Spleen (tissue), 3 donors: ENCODE measurements around the gene F13B.

Source experiments
- POLR2A ChIP-seq, 3 donors: fragments of 450-650 bp; IDR thresholded peaks; one replicate each; pipeline ENCODE4 v1.5.1; 2017; ENCODE audit warnings: antibody characterized with exemption in 3 of 3, mild to moderate bottlenecking in 1 of 3
- POLR2AphosphoS5 ChIP-seq, 3 donors: sonication (generic); formaldehyde crosslinking; IDR thresholded peaks; one replicate each; pipeline ENCODE4 v1.5.1; 2017; ENCODE audit warnings: antibody characterized with exemption in 3 of 3

GRCh38 chr1:197011614-197012013 is 55.4 kb downstream of the F13B start:
- TF ChIP-seq POLR2A (IDR thresholded peaks at IDR 0.05) (no peak), POLR2AphosphoS5 (IDR thresholded peaks at IDR 0.05) (no peak)
